HG03097 (cell line): ENCODE measurements around the gene SLC38A2.

Source experiments
- ATAC-seq: cut with Tn5 transposase; IDR thresholded peaks from one replicate; pipeline ENCODE4 v1.9.1; 2021; ENCODE audit not compliant: unreplicated experiment, low FRiP score

Gene SLC38A2

DNA sequence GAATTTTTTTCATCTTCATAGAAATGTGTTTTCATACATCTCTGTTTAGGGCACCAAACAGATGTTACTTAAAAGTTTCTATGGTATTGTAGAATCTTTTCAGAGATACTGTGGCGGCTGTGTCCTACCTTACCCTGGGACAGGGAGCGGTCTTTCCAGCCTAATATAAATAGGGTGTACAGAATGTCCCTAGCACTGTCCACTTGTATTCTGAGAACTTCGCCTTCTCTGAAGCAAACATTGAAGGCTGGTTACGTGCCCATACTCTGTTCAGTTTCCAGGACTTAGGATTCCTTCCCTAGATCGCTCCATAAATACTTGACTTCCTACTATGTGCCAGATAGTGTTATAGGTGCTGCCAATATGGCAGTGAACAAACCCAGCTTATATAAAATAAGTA, 24.3 kb upstream of the SLC38A2 start:
- ATAC-seq, result no peak

DNA sequence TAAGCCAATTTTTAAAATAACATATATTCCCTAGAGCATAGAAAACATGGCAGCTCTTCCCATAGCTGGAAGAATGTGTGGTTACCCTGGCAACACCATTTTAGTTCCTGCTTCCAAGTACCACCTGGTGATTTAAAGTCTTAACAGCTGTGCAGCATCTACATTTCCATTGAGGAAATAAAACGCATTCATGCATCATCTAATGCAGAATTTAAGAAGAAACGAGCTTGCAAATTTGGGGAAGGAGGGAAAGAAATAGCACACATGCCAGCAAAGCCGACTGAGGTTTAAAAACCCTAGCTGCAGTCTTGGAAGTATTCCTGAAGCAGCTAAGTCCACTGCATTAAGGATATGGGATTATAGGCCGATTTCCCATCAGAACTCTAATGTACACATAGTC, 22.8 kb upstream of the SLC38A2 start:
- no peak for ATAC-seq

DNA sequence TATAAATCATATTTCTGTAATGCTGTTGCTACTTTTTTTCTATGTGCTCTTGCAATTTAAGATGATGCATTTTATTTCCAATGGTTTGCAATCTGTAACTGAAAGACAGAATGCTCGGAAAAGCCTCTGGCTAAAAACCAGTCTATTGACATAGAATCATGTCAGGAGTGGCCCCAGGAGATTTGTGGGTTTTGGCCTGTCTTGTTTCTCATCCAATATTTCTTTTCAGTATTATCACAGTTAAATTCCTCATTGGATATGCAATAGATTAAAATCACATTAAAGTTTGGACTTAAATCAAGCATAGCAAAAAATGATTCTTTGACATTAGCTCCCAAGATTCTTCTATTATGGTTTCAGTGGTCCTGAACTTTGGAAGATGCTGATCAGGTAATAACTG, 19.1 kb upstream of the SLC38A2 start:
- no peak for ATAC-seq

DNA sequence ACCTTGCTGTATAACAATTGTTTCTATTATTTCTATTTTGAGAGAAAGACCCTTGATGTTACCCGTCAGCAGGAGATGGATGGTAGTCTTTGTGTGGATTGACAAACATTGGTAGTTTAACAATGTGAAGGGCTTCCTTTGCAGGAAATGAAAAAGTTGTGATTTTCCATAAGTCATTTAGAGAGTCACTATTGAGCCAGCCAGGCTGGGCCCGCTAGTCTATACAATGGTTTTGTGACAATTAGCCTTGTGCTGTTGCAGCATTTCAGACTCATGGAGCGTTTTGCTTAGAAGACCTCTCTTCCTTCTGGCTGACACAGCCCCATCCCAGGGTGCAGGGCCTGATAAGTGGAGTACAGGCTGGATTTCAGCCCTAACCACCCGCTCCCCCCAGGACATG, 18.3 kb upstream of the SLC38A2 start:
- no peak for ATAC-seq

DNA sequence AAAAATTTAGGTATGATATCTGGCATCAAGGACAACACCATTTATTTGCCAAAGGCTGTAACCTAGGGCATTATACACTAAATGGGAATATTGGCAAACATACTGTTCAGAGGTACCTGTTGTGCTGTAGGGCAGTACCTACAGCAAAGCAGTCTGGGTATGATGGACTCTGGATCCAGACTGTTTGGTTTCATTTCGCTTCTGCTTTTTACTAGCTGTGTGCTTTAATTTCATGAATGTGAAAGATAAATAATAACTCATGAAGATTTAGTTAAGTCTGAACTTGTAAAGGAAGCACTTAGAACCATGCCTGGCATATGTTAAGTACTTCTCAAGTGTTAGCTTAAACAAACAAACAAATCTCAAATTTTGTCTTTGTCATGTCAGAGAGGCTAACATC, 17.7 kb upstream of the SLC38A2 start:
- ATAC-seq, result no peak

DNA sequence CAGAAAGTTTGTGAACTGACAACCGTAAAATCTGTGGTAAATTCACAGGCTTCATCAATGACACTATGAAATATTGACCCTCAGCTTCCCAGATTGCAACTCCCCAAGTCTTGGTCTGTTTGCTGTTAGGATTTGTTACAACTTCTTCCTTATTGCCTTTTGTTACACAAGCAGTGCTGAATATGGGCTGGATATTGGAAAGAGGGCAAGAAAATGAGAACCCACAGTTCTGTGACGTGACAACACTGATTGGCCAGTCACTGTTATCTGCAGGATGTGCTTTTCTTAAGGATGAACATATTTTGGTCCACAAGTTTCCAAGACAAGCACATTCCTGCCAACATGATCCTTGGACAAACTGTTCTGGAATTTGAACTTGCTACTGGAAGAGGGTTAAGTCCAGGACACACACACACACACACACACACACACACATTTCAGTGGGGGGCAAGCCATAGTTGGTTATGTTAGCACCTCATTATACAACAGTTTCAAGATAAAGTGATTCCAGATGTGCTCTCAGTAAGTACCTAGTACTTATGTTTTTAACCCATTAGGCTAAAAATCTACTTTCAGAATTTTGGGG, 16.6 kb upstream of the SLC38A2 start:
- ATAC-seq, result no peak

DNA sequence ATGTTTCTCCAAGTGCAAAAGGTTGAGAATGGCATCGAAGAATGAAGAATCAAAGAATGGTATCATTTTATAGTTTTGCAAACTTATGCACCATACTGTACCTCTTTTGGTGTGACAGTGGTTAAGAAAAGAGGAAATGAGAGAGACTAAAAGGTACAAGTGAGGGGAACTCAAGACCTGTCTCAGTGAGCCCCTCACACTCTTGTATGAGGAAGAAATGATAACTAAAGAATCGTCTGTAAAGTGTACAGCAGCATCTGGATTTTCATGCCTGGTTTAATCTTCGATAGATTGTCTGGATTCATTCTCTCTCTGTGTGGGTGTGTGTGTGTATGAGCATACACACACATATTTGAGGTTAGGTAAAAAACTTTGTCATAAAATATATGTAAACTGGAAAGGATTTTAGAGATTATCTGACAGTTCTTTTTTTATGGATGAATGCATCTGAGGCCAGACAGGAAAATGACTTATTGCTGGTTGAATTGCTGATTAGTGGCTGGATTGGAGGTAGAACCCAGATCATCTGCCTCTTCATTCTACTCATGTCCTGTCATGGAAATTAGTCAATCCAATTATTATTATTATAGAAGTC, 16.0 kb upstream of the SLC38A2 start:
- ATAC-seq, result peak; percentile 53

DNA sequence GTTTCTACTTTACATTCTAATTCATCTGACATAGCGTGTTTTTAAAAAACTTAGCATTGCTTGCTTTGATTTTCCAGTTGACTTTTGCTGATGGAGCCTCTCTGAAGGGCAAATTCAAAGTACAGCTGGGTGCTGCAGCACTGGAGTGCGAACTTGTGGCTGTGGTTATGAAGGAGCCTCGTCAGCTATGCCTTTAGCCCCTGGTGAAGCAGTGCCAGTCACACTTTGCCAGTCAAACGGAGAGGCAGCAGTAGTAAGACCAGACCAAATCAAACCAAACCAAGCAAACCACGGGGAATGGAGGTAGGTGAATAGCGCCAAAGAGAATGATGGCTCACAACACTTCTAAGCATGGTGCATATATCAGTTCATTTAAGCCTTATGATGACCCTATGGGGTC, 15.1 kb upstream of the SLC38A2 start:
- ATAC-seq, result no peak

DNA sequence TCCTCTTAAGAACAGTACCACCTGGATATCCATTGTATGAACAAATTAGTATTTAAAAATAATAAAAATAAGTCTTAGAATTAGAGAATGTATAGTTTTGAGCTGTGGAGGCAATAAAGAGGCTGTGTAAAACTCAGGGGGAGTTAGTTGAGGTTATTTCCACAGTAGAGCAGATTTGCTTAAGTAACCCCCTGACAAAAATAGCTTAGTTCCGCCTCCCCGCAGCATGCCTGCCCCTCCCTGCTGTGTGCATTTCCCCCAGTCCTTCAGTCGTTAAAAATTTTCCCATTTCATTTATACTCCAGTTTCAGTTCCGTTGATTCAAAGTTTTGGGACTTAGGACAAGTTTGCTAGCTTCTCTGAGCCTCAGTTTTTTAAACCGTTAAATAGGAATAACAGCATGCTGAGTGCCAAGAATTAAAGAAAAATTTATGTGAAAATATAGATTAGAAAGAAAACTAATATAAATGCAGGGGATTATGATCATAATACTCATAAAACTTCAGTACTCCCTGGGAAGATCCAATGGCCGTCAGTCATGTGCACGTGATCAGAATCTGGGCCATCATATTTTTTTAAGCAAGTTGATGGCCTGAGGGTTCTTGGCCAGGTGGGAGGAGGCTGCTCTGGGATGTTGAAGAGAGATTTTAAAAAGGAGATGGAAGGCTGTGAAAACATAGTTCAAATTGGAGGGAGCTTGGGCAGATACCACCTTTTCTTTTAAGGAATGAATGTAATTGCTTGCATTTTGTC, 14.5 kb upstream of the SLC38A2 start:
- peak; percentile 21 for ATAC-seq

DNA sequence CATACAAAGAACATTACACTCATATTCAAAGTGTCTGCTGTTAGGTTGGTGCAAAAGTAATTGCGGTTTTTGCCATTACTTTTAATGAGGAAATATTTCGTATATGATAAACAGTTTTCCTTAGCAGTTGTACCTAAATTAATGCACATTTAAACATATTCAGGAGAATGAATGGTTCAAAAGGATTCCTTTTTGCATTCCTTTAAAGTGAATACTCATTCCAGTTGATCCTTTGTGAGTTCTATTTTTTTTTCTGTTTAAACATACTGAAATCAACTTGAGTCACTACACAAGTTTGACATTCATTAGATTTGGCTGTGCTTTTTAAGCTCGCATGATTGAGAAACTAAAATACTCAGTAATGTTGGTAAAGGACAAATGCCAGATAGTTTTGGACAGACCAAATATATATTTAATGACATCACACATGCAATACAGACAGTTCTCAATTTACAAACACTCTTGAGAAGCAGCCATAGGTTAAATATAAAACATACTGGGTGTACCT, 13.8 kb upstream of the SLC38A2 start:
- ATAC-seq, result no peak

DNA sequence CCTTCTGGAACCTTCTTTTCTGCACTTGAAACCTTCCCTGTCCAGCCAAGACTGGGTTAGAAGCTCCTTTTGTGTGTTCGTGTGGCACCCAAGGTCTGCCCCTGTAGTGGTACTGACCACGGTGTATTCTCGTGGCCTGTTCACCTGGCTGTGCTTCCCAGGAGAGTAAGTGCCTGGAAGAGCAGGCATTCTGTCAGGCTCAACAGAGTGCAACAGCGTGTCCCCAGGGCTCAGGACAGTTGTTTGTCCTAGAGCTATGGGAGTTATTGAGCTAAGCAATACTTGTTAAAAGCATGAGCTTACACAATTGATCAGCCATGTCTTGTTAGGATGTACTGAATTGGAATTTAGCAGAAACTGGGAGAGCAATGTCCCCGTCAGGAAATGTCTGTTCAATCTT, 12.9 kb upstream of the SLC38A2 start:
- no peak for ATAC-seq

DNA sequence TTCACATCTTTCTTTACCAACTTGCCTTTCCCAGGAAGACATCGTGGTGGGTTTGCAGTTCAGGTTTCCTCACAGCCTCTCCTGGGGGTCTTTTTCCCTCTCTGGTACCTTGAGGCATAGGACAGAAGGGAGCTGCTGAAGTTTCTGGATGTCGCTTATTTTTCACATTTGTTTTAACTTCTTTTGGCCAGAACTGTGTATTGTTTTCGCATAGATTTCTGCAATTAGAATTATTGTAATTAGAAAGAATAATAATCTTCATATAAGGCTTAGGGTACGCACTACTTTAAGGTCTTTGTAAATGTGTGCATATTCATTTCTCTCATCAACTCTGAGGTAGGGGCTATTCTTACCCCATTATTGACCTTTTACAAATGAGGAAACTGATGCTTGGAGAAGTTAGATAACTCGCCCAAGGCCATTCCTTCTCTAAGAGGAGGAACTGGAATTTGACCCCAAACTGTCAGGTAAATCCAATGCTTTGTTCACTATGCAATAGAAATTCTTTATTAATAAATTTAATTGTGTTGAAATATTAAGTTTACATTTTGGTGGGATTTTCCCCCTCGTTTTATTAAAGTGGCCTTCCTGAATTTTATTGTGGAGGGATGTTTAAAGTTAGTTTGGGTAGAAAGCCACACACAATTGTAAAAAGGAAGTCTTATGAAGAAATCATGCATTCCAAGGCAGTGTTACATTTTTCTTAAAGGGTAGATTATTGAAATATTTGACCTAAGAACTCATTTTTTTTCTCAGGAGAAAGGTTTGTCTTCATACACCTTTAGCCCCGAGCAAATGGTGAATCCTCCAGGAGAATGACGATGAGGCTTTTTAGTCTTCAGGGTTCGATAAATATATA, 12.1 kb upstream of the SLC38A2 start:
- no peak for ATAC-seq

DNA sequence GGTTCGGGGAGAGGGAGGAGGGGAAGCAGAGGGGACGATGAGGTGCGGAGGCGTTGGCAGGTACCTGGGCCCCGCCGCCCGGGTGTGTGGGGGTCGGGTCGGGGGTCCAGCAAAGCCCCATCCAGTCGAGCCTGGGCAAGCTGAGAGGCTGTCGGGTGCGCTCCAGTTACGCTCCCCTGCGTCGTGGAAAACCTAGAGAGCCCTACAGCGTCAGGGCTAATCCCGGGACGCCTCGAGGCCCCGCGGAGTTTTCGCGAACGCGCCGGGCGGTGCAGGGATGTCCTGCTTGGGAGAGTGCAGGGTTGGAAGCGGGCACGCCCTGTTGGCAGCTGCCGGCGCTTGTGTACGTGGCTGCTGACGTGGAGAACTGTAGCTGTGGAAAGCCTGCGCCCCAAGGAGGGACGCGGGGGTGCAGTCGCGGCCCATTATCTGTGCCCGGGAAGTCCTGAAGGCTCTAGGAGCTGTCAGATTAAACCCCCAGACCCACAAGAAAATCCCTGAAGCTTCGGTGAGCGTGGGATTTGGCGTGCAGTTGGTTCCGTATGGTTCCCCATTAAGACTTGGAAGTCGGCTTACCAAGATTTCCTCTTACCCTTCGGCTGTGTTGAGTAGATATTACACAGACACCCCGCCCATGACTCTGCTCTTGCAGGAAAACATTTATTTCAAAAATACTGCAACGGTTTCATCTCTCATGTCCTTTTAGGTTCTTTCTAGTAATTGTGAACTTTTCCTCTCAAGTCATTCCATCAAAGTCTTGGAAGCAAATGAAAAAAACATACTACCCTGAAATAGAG, 11.3 kb upstream of the SLC38A2 start:
- peak; percentile 30 for ATAC-seq

DNA sequence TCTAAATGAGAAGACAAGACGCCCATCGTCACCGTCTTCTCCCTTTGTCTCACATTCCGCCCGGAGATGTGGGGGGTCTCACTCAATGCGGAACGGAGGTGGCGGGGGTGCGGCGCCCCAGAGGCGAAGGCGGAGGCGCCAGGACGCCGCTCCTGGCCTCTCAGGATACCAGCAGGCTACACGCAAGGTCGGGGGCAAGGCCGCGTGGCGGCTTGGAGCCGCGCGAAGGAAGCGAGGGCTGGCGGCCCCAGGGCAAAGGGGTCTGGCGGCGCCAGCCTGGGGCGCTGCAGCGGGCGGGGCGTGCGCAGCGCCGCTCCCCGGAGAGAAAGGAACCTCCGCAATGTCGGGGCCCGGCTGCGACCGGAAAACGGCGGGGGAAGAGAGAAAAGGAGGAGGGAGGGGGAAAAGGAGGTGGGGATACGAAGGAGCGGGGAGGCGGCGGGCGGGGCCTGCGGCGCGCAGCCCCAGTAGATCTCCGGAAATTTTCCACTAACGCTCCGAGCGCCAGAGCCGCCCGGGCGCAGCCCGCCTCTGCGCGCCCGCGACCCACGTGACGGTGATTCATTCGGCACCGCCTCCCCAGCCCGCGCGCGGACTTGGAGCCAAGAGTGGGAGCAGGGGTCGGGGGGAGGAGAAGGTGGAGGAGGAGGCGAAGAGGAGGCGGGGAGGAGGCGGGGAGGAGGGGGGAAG, 10.5 kb upstream of the SLC38A2 start:
- peak; percentile 61 for ATAC-seq

DNA sequence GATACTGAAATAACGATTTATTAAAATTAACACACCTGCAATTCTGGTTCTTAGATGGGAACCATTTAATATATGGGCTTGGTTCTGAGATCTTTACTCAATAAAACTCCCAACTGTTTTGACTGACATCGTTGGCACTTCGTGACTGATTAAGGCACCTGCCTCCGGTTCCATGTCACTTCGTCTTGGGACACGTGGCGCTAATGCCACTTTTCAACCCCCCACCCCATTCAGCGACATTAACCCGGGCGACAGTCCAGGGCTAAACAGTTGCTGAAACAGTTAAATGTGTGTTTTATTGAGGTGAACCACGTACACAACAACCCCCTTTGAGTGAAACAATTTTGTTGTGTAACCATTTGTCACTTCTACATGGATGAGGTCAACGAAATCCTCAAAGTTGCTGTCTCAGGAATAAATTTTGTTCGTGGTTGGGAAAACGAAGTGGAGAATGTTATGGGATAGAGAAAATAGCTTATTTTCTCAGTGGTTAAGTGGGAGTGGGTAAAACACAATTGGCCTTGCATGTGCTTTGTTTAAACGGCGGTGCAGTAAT, 9.9 kb upstream of the SLC38A2 start:
- no peak for ATAC-seq

DNA sequence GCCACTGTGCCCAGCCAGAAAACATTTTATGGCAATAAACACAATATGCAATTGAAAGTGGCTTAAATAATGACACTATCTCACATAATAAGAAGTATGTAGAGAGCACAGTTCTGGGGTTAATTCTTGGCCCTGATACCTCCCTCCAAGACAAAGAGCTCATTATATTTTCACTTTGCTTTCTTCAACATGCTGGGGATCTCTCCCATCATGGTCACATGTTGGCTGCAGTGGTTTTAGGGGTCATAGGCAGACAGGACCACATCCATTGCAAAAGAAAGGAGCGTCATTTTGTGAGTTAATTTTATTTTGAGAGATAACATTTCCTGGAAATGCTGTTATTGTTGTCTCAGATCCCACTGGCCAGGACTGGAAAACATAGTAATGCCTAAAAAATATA, 8.3 kb upstream of the SLC38A2 start:
- no peak for ATAC-seq

DNA sequence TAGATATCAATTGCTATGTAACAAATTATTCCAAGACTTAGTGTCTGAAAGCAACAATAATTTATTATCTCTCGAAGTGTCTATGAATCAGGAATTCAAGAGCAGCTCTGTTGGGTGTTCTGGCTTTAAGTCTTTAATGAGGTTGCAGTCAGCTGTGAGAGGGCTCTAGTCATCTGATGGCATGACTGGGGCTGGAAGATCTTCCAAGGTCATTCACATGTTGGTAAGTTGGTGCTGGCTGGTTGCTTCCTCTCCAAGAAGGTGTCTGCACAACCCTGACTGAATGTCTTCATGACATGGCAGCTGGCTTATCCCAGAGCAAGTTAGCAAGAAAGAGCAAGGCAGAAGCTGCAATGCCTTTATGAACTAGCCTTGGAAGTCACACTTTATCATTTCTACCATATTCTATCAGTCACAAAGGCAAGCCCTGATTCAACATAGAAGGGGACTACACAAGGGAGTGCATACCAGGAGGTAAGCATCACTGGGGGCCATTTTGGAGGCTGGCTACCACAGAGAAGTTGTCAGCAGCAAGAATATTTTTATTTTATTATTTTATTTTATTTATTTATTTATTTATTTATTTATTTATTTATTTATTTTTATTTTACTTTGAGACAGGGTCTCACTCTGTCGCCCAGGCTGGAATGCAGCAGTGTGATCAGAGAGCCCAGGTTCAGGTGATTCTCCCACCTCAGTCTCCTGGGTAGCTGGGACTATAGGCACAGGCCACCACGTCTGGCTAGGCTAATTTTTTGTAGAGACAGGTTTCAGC, 7.6 kb upstream of the SLC38A2 start:
- ATAC-seq, result no peak

DNA sequence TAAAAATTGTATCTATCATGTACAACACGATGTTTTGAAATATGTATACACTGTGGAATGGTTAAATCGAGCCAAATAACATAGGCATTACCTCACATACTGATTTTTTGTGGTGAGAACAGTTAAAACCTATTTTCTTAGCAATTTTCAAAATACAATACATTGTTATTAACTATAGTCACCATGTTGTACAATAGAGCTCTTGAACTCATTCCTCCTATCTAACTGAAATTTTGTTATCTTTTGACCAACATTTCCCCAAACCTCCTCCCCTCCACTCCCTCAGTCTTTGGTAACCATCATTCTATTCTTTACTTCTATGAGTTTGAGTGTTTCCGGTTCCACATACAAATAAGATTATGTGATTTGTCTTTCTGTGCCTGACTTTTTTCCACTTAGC, 6.8 kb upstream of the SLC38A2 start:
- no peak for ATAC-seq

DNA sequence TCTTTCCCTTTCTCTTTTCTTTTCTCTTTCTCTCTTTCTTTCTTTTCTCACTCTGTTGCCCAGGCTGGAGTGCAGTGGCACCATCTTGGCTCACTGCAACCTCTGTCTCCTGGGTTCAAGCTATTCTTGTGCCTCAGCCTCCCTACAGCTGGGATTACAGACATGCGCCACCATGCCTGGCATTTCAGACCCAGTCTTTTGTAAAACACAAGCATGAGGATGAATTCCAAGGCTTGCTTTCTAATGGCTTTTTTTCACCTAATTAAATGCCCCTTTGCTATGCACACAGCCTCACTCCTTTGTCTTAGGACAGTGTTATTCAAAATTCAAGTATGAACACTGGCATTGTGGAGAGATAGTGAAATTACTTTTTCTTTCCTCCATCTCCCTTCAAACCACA, 6.0 kb upstream of the SLC38A2 start:
- ATAC-seq, result no peak
